IMR-90 (cell line): ENCODE data around the gene AOPEP.

ENCODE experiments used
- BHLHE40 ChIP-seq: fragments of 150-350 bp; IDR thresholded peaks from 2 replicates; pipeline ENCODE4 v1.6.1; 2016; ENCODE audit warnings: mild to moderate bottlenecking, low read depth, low read length
- CEBPB ChIP-seq: IDR thresholded peaks from 2 replicates; pipeline ENCODE4 v1.6.1; 2012; ENCODE audit warnings: low read depth, low read length, improper control_type of control experiment
- CTCF ChIP-seq: conservative IDR thresholded peaks from 2 replicates; pipeline ENCODE4 v1.5.1; 2012; ENCODE audit warnings: mild to moderate bottlenecking, low read depth, low read length, improper control_type of control experiment
- FOS ChIP-seq: fragments of 150-350 bp; IDR thresholded peaks from 2 replicates; pipeline ENCODE4 v1.6.1; 2016; ENCODE audit warnings: low read depth, low read length
- MAFK ChIP-seq: IDR thresholded peaks from 2 replicates; pipeline ENCODE4 v1.6.1; 2012; ENCODE audit warnings: low read depth, low read length, improper control_type of control experiment
- MXI1 ChIP-seq: IDR thresholded peaks from 2 replicates; pipeline ENCODE4 v1.6.1; 2012; ENCODE audit warnings: low read depth, mild to moderate bottlenecking, low read length, moderate library complexity, borderline replicate concordance
- POLR2A ChIP-seq: IDR thresholded peaks from 2 replicates; pipeline ENCODE4 v1.6.1; 2012; ENCODE audit warnings: mild to moderate bottlenecking, low read depth, low read length
- RAD21 ChIP-seq: IDR thresholded peaks from 2 replicates; pipeline ENCODE4 v1.6.1; 2012; ENCODE audit warnings: low read length, improper control_type of control experiment
- USF2 ChIP-seq: fragments of 150-350 bp; IDR thresholded peaks from 2 replicates; pipeline ENCODE4 v1.6.1; 2017; ENCODE audit warnings: mild to moderate bottlenecking, antibody characterized with exemption, low read length, low read depth

GRCh38 chr9:94874316-94874715 lies 147.8 kb downstream of the AOPEP start:
- TF ChIP-seq FOS, result no peak
- no peak for TF ChIP-seq CTCF
- peak; percentile 79 for TF ChIP-seq MAFK
- 0 out of 2 replicates have a peak, but pooled peaks have one; percentile 9 for TF ChIP-seq BHLHE40
- TF ChIP-seq POLR2A, result no peak
- TF ChIP-seq USF2, result no peak
- TF ChIP-seq RAD21, result no peak
- no peak for TF ChIP-seq MXI1
- 0 out of 2 replicates have a peak, but pooled peaks have one; percentile 24 for TF ChIP-seq CEBPB
